Lower lobe of right lung (tissue), 2 donors: ENCODE measurements around the gene NT5M. TPM values are rescaled to one million over a fixed set of nuclear protein-coding genes. Genes with fewer than 3 reads are reported as not detected.

Experiments
- ATAC-seq, 2 donors: fragments of 200-7000 bp; cut with Tn5 transposase; one replicate each; pipeline ENCODE4 v1.9.1; 2020 to 2022; ENCODE audit warnings: mild to moderate bottlenecking in 2 of 2, moderate library complexity in 2 of 2
- DNase-seq: peaks from one replicate; pipeline ENCODE4 v3.0.0-alpha.2; 2020
- H3K27ac ChIP-seq: fragments of 200-600 bp; one replicate; pipeline ENCODE4 v1.8.0; 2022
- H3K27me3 ChIP-seq: fragments of 200-600 bp; one replicate; pipeline ENCODE4 v1.8.0; 2022; ENCODE audit warnings: low read depth
- H3K36me3 ChIP-seq: fragments of 200-600 bp; one replicate; pipeline ENCODE4 v1.8.0; 2022; ENCODE audit warnings: mild to moderate bottlenecking
- H3K4me1 ChIP-seq: fragments of 200-600 bp; one replicate; pipeline ENCODE4 v1.8.0; 2022
- H3K4me3 ChIP-seq: fragments of 200-600 bp; one replicate; pipeline ENCODE4 v1.8.0; 2022; ENCODE audit warnings: mild to moderate bottlenecking
- H3K9me3 ChIP-seq: fragments of 200-600 bp; one replicate; pipeline ENCODE4 v1.8.0; 2022
- intact Hi-C: fragments of 100-400 bp; cut with DNase I; formaldehyde crosslinking; loops from one replicate; pipeline ENCODE4 v1.11.0; 2022
- total RNA-seq: library from RNA; stranded (reverse); fragmentation: NEBNext Ultra II Directional; extraction: Animal tissue kit (Norgen Biotek cat#: 25700); gene quantifications from one replicate; pipeline ENCODE4 v1.2.1, GENCODE V29; 2021
- TF ChIP-seq, protein P1 (sequence below): fragments of 200-600 bp; IDR thresholded peaks from one replicate; pipeline ENCODE4 v1.8.0; 2022; ENCODE audit warnings: antibody characterized with exemption, mild to moderate bottlenecking
- donor health status: DM: no; HTN: yes; CAD: no; lungs with severe emphysema.

NT5M gene
- total RNA-seq, 1 donor from 2014 or later, result 1.1 TPM

DNA sequence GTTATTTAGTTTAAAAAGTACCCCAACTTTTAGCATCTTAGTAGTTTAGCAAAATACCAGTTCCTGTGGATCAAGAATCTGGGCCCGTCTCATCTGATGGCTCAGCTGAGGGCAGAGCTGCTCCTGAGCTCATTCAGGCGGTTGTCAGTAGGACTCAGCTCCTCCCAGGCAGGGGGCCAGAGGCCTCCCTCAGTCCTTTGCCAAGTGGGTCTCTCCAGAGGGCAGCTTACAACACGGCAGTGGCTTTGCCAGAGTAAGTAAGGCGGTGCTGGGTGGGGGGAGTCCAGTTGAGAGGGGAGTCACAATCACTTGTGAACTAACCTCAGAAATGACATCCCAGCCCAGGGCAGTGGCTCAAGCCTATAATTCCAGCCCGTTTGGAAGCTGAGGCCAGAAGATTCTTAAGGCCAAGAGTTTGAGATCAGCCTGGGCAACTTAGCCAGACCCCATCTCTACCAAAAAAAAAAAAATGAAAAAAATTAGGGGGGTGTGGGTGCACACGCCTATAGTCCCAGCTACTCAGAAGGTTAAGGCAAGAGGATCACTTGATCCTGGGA lies 92.2 kb downstream of the NT5M start:
- TF ChIP-seq, protein P1, sequence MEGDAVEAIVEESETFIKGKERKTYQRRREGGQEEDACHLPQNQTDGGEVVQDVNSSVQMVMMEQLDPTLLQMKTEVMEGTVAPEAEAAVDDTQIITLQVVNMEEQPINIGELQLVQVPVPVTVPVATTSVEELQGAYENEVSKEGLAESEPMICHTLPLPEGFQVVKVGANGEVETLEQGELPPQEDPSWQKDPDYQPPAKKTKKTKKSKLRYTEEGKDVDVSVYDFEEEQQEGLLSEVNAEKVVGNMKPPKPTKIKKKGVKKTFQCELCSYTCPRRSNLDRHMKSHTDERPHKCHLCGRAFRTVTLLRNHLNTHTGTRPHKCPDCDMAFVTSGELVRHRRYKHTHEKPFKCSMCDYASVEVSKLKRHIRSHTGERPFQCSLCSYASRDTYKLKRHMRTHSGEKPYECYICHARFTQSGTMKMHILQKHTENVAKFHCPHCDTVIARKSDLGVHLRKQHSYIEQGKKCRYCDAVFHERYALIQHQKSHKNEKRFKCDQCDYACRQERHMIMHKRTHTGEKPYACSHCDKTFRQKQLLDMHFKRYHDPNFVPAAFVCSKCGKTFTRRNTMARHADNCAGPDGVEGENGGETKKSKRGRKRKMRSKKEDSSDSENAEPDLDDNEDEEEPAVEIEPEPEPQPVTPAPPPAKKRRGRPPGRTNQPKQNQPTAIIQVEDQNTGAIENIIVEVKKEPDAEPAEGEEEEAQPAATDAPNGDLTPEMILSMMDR, result no peak
- Histone ChIP-seq H3K4me3 (no peak overlapping the region), H3K27me3 (no peaks in the 10 kb centered on the region), H3K4me1 (peaks cover 16% of the 10 kb centered on the region), H3K27ac (no peak overlapping the region), H3K36me3 (no peaks in the 10 kb centered on the region), H3K9me3 (no peaks in the 10 kb centered on the region)
- no peak for DNase-seq
- intact Hi-C loops, result no loop called here
- no peak for ATAC-seq

DNA sequence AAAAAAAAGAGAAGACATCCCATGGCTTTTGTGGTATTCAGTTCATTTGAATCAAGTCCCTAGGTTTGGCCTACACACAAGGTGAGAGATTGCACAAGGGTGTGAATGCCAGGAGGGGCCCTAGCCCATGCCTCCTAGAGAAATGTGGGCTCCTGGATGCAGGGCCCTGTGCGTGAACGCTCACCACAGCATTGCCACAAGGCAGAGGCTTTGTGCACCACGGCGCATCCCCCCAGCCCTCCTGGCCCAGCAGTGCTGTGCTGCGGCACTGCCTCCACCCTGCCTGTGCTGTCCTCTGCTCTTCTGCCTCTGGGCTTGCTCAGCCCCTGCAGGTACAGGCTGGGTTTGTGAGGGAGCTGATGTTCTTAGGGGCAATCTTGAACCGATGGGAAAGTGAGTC lies 92.7 kb downstream of the NT5M start:
- Histone ChIP-seq H3K9me3 (no peaks in the 10 kb centered on the region), H3K36me3 (no peaks in the 10 kb centered on the region), H3K27me3 (no peaks in the 10 kb centered on the region), H3K4me3 (no peak overlapping the region), H3K4me1 (peaks cover 16% of the 10 kb centered on the region), H3K27ac (no peak overlapping the region)
- TF ChIP-seq, protein P1, result no peak
- ATAC-seq, result no peak
- intact Hi-C loops, result no loop called here
- DNase-seq, result no peak

Other genes starting within 250 kb of the NT5M start
- 3.8 TPM for gene PLD6, start 97.0 kb upstream of the NT5M start, total RNA-seq
- 92.6 TPM for gene FLCN, start 66.2 kb upstream of the NT5M start, total RNA-seq
- gene COPS3, start 22.1 kb upstream of the NT5M start, total RNA-seq, result 50.1 TPM
- 14.5 TPM for gene MED9, start 173.6 kb downstream of the NT5M start, total RNA-seq
- gene RASD1, start 193.0 kb downstream of the NT5M start, total RNA-seq, result 24.6 TPM